ENCODE results near the gene C1orf174.
A peak's percentile ranks its signal among the peaks of the same experiment; 100 is the strongest.

C1orf174 gene

DNA sequence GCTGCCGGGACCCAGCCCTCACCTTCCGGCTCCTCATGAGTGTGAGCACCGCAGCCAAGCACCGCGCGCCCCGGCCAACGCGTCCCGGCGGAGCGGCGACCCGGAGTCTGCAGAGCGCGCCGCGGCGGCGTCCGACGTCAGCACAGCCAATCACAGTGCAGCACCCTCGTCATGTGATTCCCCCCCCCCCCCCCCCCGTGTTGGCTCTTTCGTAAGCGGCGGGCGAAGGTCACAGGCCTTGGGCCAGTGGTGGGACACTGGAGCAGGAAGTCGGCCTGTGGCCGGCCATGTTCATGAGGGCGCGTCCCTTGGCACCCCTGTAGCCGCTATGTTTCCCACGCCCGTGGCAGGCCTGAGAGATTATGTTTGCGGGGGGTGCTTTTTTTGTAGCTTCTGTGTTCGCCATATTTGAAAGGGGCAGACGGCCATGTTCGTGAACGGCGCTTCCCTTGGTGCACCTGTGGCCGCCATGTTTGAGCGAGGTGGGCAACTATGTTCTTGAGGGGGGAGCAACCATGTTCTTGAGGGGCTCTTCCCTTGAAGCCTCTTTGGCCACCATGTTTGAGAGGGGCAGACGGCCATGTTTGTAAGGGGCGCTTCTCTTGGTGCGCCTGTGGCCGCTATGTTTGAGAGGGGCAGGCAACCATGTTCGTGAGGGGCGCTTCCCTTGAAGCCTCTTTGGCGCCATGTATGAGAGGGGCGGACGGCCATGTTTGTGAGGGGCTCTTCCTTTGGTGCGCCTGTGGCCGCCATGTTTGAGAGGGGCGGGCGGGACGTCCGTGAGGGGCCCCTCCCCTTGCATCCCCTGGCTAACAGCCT, at the start of gene C1orf174:
C1orf174 (minus strand) TSS at position 123 of the 819 bp plus-strand sequence; CDS start at position 37, 86 bp downstream.
- peak; percentile 83 for FAIRE-seq

GRCh38 chr1:3948344-3948743, 48.3 kb upstream of the C1orf174 start:
- FAIRE-seq, result no peak

DNA sequence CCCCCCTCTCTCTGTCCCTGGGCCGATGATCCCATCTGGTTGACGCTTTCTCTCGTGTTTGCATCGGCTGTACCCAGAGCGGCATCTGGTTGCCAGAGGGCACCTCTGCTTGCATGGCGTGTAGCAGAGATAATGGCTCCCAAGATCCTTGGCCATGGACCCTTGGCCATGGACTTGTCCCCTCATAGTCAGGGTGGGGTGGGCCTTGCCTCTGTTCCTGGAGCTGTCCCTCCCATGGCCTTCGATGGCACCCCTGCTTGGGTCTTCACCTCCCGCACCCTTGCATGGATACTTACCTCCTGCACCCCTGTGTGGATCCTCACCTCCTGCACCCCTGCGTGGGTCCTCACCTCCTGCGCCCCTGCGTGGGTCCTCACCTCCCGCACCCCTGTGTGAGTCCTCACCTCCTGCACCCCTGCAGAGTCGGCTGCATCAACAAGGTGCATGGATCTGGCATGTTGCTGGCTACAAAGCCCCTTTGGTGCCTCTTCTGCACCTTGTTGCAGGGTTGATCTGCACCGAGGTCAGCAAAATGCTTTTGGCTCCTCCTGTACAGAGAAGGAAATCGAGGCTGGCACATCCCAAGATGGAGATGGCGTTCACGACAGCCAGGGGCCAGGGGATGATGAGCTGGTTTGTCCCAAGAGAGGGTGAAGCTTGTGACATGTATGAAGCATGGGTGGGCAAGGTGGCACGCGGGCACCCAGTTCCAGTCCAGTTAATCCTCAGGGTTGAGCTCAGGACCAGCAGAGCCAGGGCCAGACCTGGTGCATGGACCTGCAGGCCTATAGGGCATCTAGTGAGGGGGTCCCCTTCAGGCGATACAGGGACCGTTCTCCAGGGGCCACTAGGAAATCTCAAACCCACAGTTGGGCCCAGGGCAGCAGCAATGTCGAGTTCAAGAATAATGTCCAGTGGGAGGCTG, 46.1 kb upstream of the C1orf174 start:
- no peak for FAIRE-seq

DNA sequence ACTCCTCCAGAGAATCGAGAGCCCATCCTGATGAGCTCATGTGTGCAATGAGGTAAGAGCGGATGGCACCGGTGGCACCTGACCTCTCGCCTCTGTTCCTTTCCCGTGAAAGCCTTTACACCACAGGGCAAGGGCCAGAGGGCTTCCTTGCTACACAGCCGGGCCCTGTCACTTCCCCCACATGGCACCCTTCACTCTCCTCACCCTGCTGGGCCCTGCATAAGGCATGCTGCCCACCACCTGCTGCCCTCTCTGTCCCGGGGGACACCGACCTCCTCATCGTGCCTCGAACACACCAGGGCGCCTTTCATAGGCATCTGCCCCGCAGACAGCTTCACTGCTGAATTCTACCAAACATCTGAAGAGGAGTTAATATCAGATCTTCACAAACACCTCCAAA, 45.1 kb upstream of the C1orf174 start:
- no peak for FAIRE-seq

GRCh38 chr1:3944578-3945125, 44.6 kb upstream of the C1orf174 start:
- FAIRE-seq, result no peak

GRCh38 chr1:3943806-3944577, 43.9 kb upstream of the C1orf174 start:
- FAIRE-seq, result no peak

DNA sequence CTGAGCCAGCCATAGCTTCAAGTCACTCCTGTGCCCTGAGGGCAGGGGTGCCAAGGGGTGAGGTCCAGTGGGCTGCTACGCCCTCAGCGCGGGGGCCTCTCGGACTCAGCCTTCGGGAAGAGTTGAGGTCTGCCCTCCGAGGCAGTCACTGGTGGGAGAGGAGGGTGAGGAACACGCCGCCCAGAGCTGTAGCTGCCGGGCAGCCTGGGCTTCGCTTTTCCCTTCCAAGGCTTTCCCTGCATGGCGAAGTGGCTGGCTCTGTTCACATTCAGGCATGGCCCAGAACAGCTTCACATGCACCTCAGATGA, 43.0 kb upstream of the C1orf174 start:
- no peak for FAIRE-seq

DNA sequence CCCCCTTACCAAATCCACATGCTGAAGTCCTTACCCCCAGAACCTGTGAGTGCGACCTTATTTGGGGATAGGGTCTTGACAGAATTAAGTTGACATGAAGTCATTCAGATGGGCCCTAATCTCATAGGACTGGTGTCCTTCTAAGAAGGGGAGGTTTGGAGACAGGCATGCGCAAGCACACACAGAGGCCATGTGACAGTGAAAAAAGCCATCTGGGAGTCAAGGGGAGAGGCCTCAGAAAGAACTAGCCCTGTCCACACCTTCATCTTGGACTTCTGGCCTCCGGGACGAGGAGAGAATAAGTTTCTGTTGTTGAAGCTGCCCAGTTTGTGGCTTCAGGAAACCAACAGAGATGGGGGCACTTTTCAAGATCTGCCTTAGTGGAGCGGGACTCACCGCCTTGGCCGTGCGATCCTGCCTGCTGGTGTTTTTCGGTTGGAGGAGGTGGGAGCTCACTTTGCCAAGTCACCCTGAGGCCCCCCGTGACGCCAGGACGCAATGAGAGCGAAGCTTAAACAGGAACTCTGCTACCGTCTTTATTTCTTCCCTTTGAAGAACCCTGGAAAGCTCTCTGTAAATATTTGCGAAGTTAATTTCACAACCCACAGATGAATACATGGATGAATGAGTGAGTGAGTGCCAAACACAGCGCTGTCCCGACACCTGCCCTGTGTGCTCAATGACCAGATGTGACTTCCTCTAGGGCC, 42.5 kb upstream of the C1orf174 start:
- peak; percentile 45 for FAIRE-seq

DNA sequence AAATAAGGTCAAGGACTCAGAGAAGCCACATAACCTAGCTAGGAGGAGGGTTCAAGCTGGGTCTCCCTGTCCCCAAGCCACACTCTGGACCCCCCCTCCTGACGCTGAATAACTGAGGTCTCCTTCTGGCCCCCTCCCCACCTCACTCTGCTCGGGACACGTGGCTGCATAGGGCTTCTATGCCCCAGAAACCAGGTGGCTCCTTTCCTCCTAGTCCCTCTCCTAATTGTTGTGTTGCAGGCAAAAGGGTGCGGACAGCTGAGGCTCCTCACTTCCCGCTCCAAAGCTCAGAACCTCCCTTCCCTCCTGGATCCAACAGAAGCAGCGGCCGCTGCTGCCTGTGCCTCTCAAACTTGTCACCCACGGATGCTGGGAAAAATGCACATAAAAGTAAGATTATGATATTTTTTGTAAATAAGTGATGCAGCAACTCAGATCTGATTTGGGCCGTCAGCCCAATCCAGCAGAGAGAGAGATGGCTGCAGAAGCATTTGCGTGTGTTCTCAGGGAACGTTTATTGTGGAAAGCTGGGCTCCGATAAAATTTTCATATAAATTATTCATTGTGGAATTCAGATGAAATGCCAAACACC, 40.8 kb upstream of the C1orf174 start:
- no peak for FAIRE-seq

DNA sequence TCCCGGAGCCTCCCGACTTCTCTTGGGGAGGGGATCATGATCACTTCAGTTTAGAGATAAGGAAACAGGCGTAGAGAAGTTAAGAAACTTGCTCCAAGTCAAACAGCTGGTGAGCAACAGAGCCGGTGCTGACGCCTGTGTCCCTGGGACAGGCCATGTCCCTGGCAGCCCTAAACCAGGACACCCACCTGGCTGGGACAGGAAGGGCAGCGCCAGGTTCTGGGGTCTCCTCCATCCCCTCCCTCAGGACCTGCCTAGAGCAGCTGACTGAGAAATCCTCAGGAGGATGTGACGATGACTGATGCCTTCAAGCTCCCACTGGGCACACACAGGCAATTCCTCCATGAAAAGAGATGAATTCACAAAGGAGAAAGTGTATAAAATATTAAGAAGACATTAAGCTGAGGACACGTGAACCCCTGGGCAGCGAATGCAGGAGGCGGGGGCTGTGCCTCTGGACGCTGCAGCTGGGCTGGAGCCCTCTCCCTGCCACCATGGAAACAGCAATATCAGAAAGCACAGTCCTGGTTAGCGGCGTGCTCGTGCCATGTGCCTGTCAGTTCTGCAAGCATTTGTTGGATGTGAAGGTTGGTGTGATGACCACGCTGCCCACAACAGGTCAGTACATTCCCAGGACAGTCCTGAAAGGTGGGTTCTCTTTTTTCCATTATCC, 40.1 kb upstream of the C1orf174 start:
- no peak for FAIRE-seq

DNA sequence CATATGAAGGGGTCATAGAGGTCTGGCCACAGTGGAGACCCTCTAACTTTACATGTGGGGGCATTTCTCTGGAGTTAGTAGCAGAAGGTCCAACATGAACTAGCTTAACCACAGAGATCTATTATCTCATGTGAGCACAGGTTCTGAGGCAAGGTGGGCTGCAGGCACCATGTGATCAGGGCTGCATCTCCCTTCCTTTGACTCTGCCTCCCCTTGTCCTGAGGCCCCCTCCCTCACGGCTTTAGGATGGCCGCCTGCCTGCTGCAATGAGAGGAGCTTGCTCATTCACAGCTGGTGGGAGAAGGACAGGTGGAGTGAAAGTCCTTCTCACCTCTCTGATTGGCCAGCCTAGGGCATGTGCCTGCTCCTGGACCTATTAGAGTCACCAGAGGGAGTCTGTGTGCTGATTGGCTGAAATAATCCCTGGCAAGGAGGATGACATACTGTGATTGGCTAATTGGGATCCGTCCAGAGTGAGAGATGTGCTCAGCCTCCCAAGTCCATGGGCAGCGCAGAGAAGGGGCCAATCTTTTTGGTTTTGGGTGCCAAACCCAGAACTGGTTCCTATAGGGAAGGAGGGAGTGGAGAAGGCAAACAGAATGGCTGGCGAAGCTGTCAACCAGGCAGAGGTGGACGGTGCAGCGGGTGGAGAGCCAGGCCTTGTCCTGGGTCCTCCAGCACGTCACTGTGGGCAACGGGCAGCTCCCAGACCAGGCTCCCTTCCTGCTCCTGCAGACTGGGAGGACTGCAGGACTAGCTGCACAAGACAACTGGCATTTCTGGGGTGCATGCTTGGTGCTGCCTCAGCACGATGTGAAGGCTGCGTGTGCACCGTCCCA, 39.4 kb upstream of the C1orf174 start:
- FAIRE-seq, result no peak

GRCh38 chr1:3932156-3932919, 32.3 kb upstream of the C1orf174 start:
- FAIRE-seq, result no peak

DNA sequence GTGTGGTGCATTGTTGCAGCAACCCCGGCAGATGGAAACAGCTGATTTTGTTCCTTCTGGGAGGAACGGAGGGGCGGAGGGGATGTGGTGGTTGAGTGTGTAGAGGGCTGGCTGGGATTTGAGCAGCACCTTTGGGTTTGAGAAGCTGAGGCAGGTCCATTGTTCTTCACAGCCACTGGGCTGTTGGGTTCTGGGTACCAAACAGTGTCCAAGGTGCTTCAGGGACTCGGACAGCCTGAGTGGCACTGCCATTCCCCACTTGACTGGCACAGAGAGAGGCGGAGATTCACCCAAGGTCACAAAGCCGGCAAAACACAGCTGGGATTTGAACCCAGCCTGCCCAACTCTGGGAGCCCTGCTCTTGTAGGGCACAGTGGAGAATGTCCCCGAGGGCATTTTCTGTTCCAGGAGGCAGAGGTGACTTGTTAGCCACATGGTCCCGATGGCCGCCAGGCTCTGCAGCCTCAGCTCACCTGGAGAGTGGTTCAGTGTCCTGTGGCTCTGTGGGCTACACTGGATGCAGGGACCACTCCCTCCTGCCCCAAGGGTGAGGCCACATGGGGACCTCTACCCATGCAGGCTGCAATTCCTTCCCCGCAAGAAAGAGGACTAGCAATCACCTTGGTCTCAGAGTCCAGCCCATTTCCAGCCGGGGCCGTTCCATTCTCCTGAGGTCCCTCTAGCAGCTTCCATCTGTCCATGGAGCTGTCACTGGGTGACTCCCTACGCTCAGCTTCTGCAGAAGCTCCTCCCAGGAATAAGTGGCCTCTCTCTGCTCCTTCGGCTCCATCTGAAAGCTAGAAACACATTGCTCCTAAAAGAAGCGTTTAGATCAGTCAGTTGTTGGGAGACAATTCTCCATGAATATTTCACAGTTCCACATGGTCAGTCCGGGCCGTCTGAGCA, 31.2 kb upstream of the C1orf174 start:
- no peak for FAIRE-seq

GRCh38 chr1:3930301-3931006, 30.4 kb upstream of the C1orf174 start:
- FAIRE-seq, result no peak

DNA sequence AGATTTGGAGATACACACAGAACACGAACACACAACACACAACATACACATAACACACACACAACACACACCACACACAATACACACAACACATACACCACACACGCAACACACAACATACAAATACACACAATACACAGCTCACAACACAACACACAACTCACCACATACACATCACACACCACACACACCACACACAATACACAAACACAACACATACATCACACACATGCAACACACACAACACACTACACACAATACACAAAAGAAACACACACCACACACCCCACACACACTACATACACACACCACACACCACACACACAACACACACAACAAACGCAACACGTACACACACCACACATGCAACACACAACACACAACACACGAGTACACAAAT, 29.1 kb upstream of the C1orf174 start:
- FAIRE-seq, result no peak

GRCh38 chr1:3928586-3928985, 28.5 kb upstream of the C1orf174 start:
- no peak for FAIRE-seq

DNA sequence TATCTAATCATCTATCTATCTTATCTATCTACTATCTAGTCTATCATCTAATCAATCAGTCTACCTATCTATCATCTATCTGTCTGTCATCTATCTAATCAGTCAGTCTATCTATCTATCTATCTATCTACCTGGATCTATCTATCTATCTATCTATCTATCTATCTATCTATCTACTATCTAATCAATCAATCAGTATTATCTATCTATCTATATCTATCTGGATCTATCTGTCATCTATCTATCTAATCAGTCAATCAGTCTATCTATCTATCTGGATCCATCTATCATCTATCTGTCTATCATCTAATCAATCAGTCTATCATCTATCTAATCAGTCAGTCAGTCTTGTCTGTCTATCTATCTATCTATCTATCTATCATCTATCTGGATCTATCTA, 26.9 kb upstream of the C1orf174 start:
- no peak for FAIRE-seq

DNA sequence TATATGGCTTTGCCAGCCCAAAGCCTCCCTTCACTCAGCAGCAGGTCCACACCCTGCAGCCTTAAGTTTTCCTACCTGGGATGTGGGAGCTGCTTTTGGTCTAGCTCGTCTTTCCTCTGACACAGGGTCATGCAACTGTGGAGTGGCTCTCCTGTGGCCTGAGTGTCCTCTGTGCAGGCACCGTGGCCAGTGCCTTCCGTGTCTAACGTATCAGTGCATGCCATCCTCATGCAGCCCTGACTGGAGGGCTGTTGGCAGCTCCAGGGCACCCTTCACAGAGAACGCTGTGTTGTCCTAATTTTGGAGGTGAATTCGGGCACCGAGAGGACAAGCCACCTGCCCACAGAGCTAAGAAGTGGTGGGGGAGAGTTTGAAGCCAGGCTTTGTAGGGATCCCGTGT, 25.7 kb upstream of the C1orf174 start:
- no peak for FAIRE-seq

Data from islet of Langerhans (tissue), 1 donor.